HG02981 (cell line): Measurements from ENCODE around the gene CCDC154.

ENCODE experiments used
- ATAC-seq: cut with Tn5 transposase; IDR thresholded peaks from one replicate; pipeline ENCODE4 v1.9.1; 2021; ENCODE audit warnings: mild to moderate bottlenecking, moderate library complexity; ENCODE audit not compliant: unreplicated experiment

Gene CCDC154

GRCh38 chr16:1425616-1426370, 18.6 kb downstream of the CCDC154 start:
- no peak for ATAC-seq

- ATAC-seq = no peak
Observed at GRCh38 chr16:1424028-1424427, 20.3 kb downstream of the CCDC154 start.

GRCh38 chr16:1422076-1422475, 22.3 kb downstream of the CCDC154 start:
- no peak for ATAC-seq

GRCh38 chr16:1420111-1420539, 24.2 kb downstream of the CCDC154 start:
- ATAC-seq = no peak

GRCh38 chr16:1416521-1416941, 27.8 kb downstream of the CCDC154 start:
- ATAC-seq = no peak

GRCh38 chr16:1414532-1415260, 29.7 kb downstream of the CCDC154 start, which contains the start of gene UNKL:
UNKL (minus strand) TSS chr16:1414704; CDS start chr16:1414691, 13 bp downstream.
- ATAC-seq = no peak

DNA sequence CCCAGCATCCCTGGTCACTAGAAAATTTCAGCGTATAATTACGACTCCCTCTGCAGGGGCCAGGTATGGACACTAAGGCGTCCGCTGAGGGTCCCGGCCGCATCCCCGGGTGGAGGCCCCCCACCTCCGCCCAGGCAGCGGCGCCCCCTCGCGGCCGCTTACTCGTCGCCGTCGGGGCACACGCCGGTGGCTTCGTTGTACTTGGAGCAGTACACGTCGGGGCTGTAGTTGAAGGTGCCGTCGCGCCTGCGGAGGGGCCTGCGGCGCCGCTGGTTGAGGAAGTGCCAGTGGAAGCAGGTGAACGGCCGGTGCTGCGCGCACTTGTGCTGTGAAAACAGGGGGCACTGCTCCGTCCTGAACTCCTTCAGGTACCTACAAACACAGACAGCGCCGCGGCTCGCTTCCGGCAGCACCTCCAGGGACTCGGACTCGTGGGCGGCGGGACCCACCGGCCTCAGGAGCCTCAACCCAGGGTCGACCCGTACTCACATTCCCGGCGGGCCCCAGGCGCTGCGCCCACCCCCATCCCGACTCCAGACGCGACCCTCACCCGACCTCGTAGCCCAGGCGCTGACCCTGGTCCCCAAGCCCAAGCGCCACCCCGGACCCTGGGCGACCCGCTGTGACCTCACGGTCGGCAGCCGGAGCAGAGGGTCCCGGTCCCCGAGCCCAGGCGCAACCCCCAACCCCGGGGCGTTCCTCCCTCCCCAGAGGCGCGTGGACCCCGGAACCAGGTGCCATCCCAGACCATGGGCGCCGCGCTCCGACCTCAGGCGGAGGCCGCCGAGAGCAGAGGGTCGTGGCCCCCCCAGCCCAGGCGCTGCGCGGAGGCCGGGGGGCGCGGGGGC, 30.4 kb downstream of the CCDC154 start:
- no peak for ATAC-seq

GRCh38 chr16:1412847-1413246, 31.5 kb downstream of the CCDC154 start:
- no peak for ATAC-seq

GRCh38 chr16:1408171-1408837, 36.1 kb downstream of the CCDC154 start:
- peak; percentile 78 for ATAC-seq

GRCh38 chr16:1407753-1408152, 36.6 kb downstream of the CCDC154 start:
- no peak for ATAC-seq

DNA sequence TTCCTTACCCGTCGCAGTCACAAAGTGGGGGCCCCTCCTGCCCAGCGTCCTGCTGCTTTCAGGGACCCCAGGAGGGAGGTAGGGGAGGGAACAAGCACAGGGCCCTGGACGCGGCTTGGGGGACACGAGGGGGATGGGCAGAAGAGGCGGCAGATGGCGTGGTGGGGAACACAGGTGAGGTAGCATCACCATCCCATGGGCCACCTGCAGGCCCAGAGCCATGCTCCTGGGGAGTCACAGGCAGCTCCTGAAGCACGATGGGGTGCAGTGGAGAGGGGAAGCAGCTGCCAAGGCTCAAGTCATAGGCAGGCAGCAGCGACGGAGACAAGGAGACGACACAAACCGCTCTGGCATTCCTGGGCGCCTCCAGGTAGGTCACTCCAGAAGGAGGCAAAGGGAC, 40.6 kb downstream of the CCDC154 start:
- no peak for ATAC-seq

GRCh38 chr16:1403036-1403435, 41.3 kb downstream of the CCDC154 start:
- ATAC-seq = no peak

DNA sequence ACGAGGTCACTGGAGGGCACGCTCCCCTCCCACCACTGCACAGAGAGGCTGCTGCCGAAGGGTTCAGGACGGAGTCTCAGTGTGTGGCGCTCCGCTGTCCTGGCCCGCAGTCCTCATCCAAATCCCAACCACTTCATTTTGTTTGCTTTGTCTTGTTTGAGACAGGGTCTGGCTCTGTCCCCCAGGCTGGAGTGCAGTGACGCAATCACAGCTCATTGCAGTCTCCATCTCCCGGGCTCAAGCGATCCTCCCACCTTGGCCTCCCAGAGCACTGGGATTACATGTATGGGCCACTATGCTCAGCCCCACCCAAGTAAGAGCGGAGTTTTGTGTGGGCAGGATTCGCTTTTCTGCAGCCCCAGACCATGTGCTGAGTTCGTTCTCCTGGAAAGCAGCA, 42.6 kb downstream of the CCDC154 start:
- ATAC-seq = no peak

DNA sequence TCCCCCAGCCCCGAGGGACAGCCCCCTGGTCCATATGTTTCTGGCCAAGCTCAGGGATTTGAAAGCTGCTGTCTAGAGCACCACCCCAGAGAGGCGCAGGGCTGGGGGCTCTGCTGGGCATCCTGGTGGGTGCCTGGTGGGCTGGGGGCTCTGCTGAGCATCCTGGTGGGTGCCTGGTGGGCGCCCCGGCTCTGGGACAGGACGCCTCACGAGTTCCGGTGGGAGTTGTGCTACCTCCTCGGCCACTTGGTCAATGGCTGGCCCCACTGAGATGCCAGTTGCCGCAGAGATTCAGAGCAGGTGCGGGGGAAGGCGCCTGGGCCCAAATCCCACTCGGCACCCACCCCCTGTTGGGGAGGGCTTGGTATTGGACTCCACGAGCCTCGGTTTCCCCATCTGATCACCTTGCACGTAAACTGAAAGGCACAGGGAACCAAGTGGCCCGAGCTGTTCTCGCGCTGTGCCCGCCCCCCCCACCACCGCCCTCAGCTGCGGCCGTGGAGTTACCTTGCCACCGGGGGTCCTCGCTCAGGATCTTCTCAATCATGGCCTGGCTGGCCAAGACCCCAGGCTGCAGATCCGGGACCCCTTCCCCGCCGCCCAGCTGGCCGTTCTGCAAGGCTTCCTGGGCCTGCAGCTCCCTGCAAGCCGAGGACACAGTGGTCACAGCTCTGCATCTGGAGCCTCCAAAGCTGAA, 43.1 kb downstream of the CCDC154 start:
- ATAC-seq = no peak

- no peak for ATAC-seq
Observed at GRCh38 chr16:1398826-1399581, 45.4 kb downstream of the CCDC154 start.

DNA sequence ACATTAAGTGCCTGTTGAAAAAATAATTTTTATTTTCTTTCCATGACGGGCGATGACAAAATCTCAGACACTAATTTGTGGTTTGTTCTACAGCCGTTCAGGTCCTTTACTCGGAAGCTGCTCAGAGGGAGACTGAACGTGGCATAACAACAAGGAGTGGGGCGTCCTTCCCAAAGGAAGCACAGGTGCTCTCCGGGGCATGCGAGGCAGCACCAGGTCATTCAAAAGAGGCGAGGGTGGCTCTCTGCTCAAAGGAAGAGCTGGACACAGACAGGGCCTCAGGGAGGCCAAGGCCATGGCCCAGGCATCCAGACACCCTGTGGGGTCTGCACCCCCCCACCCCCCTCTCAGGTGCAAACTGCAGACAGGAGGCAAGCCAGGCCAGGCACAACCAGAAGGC, 46.0 kb downstream of the CCDC154 start:
- no peak for ATAC-seq

GRCh38 chr16:1397779-1398178, 46.6 kb downstream of the CCDC154 start:
- no peak for ATAC-seq

GRCh38 chr16:1395444-1396031, 48.8 kb downstream of the CCDC154 start:
- ATAC-seq = no peak

DNA sequence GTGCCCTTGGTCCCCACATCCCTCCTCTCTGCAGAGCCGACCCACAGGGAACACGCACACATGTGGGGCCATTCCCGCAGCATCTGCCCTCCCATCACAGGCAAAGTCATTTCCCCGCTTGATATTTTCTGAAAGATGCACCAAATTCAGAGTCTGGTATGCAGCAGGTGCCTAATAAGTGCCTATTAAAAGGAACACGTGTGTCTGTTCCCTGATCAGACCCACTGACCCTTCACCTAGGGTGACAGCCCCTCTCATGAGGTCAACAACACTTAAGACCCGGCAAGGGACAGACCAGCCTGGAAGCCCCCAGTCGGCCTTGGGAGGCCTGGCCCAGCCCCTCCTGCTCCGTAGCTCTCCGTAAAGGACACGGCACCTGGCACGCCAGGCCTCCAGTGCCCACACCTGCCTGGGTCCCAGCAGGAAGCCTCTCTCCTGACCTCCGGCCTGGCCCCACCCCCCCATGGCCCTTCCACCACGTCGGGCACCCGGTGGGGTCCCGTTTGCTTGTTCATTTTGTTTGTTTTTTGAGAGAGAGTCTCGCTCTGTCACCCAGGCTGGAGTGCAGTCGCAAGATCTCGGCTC, 49.9 kb downstream of the CCDC154 start:
- ATAC-seq = no peak
